DOHH2 (cell line): ENCODE measurements around the gene GBF1.

Experiments used
- EZH2phosphoT487 ChIP-seq: fragments of 200-600 bp; sonication (generic); IDR thresholded peaks from 2 replicates; pipeline ENCODE4 v1.6.1; 2017; ENCODE audit warnings: borderline replicate concordance, mild to moderate bottlenecking, antibody characterized with exemption, low read length, moderate library complexity, mixed read lengths
- TF ChIP-seq, protein P1 (sequence below): fragments of 200-600 bp; sonication (generic); IDR thresholded peaks from one replicate; pipeline ENCODE4 v1.5.1; 2014; ENCODE audit warnings: antibody characterized with exemption, mild to moderate bottlenecking, low read depth, low read length; ENCODE audit not compliant: poor library complexity, severe bottlenecking

DNA sequence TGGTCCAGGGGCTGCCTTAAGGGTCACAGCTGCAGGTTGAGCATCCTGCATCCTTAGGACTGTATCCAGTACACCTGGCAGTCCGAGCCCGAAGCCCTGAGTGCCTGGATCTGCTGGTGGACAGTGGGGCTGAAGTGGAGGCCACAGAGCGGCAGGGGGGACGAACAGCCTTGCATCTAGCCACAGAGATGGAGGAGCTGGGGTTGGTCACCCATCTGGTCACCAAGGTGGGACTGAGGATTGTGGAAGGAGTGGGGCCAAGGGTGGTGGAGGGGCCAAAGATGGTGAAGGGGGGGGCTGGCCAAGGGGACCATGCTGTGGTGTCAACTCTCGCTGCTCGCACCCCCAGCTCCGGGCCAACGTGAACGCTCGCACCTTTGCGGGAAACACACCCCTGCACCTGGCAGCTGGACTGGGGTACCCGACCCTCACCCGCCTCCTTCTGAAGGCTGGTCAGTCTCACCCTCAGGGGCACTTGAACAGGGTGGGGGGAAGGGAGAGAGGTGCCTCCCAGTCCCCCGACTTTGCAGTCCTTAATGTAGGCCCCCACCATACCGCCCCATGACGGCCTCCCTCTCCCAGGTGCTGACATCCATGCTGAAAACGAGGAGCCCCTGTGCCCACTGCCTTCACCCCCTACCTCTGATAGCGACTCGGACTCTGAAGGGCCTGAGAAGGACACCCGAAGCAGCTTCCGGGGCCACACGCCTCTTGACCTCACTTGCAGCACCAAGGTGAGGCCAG is 155.4 kb downstream of the GBF1 start:
- no peak for TF ChIP-seq EZH2phosphoT487
- TF ChIP-seq, protein P1, sequence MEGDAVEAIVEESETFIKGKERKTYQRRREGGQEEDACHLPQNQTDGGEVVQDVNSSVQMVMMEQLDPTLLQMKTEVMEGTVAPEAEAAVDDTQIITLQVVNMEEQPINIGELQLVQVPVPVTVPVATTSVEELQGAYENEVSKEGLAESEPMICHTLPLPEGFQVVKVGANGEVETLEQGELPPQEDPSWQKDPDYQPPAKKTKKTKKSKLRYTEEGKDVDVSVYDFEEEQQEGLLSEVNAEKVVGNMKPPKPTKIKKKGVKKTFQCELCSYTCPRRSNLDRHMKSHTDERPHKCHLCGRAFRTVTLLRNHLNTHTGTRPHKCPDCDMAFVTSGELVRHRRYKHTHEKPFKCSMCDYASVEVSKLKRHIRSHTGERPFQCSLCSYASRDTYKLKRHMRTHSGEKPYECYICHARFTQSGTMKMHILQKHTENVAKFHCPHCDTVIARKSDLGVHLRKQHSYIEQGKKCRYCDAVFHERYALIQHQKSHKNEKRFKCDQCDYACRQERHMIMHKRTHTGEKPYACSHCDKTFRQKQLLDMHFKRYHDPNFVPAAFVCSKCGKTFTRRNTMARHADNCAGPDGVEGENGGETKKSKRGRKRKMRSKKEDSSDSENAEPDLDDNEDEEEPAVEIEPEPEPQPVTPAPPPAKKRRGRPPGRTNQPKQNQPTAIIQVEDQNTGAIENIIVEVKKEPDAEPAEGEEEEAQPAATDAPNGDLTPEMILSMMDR, result no peak
